HCT116 (cell line): ENCODE measurements around the gene ACP6. TPM values are rescaled to one million over a fixed set of nuclear protein-coding genes. Genes with fewer than 3 reads are reported as not detected.
"Not testable (repeated sequence)": the region's sequence is repeated elsewhere in the genome, so short reads cannot be mapped to it uniquely, and the experiment has no call there.

Source experiments
- ATAC-seq: fragments of 200-7000 bp; cut with Tn5 transposase; 2 replicates; pipeline ENCODE4 v1.9.1; 2020; ENCODE audit warnings: mild to moderate bottlenecking, moderate library complexity
- BruUV-seq: library from RNA; stranded (reverse); fragments of 400-500 nt; replicated peaks from 2 replicates; lab custom pipeline; 2021; lab: Mats Ljungman, UMichigan
- CTCF ChIA-PET: fragments of 300-600 bp; sonication (Branson Sonifier 250); formaldehyde crosslinking; loops from one replicate; lab custom pipeline; 2021; ENCODE audit warnings: antibody characterized with exemption; lab: Charles Lee
- POLR2A ChIA-PET: fragments of 300-600, 350-600 bp; sonication (Branson Sonifier 250); formaldehyde crosslinking; loops from one replicate; lab custom pipeline; 2021; ENCODE audit warnings: antibody characterized with exemption; lab: Charles Lee
- RAD21 ChIA-PET, 2 experiments: fragments of 300-600 bp; sonication (Branson Sonifier 250); formaldehyde crosslinking; loops; one replicate each; lab custom pipeline; 2023; ENCODE audit warnings: low total read pairs in 2 of 2; ENCODE audit not compliant: uncharacterized antibody in 2 of 2, unreplicated experiment in 2 of 2, low non-redundant PET in 1 of 2; lab: Charles Lee
- DNase-seq: peaks from one replicate; pipeline ENCODE4 v3.0.0-alpha.2; 2010; ENCODE audit warnings: low read depth, low spot score
- H2AFZ ChIP-seq: fragments of 200-600 bp; shearing (Covaris generic), sonication (generic); 2 replicates; pipeline ENCODE4 v1.6.1; 2017; ENCODE audit warnings: low read depth, mixed run types, mixed read lengths, antibody characterized with exemption, low read length; ENCODE audit not compliant: poor library complexity, severe bottlenecking
- H3K27ac ChIP-seq: 2 replicates; pipeline ENCODE4 v1.5.1; 2012; ENCODE audit warnings: low read depth, low read length
- H3K27me3 ChIP-seq: fragments of 200-600 bp; sonication (generic); 2 replicates; pipeline ENCODE4 v1.6.1; 2016; ENCODE audit warnings: mixed run types, low read length, mixed read lengths; ENCODE audit not compliant: insufficient read depth
- H3K36me3 ChIP-seq, 2 experiments: fragments of 200-500 bp in 1 of 2; fragments of 200-600 bp in 1 of 2; sonication (Bioruptor generic) in 1 of 2; sonication (generic) in 1 of 2; 2 replicates each; pipeline versions ENCODE4 v1.5.1 to v1.6.1; 2014 to 2016; ENCODE audit warnings: low read length in 2 of 2, inconsistent platforms in 1 of 2, mixed read lengths in 1 of 2, mixed run types in 1 of 2; ENCODE audit not compliant: insufficient read depth in 2 of 2, control insufficient read depth in 1 of 2
- H3K4me1 ChIP-seq, 2 experiments: fragments of 200-600 bp in 1 of 2; sonication (generic) in 1 of 2; 2 replicates each; pipeline versions ENCODE4 v1.5.1 to v1.6.1; 2012 to 2017; ENCODE audit warnings: low read length in 2 of 2, inconsistent platforms in 1 of 2, mild to moderate bottlenecking in 1 of 2, mixed read lengths in 1 of 2, mixed run types in 1 of 2, moderate library complexity in 1 of 2; ENCODE audit not compliant: insufficient read depth in 2 of 2, control insufficient read depth in 1 of 2
- H3K4me2 ChIP-seq: fragments of 200-600 bp; sonication (generic); 2 replicates; pipeline ENCODE4 v1.6.1; 2017; ENCODE audit warnings: mixed run types, low read length, mixed read lengths
- H3K4me3 ChIP-seq, 2 experiments: fragments of 200-600 bp in 1 of 2; sonication (generic) in 1 of 2; replicated peaks in 1 of 2; 2 replicates each; pipeline ENCODE4 v1.5.1; 2011 to 2016; ENCODE audit warnings: low read length in 2 of 2, control low read depth in 1 of 2, low read depth in 1 of 2, mild to moderate bottlenecking in 1 of 2, mixed read lengths in 1 of 2, mixed run types in 1 of 2
- H3K79me2 ChIP-seq: fragments of 200-600 bp; sonication (generic); 2 replicates; pipeline ENCODE4 v1.6.1; 2017; ENCODE audit warnings: mild to moderate bottlenecking, mixed run types, low read length, moderate library complexity, mixed read lengths; ENCODE audit not compliant: insufficient read depth
- H3K9ac ChIP-seq: fragments of 200-600 bp; sonication (generic); 2 replicates; pipeline ENCODE4 v1.6.1; 2016; ENCODE audit warnings: low read length, mixed read lengths
- H3K9me2 ChIP-seq: fragments of 200-600 bp; sonication (generic), shearing (Covaris generic); 2 replicates; pipeline ENCODE4 v1.6.1; 2017; ENCODE audit warnings: mixed run types, mild to moderate bottlenecking, moderate library complexity; ENCODE audit not compliant: insufficient read depth
- H3K9me3 ChIP-seq, 2 experiments: fragments of 200-500 bp in 1 of 2; fragments of 200-600 bp in 1 of 2; sonication (Bioruptor generic) in 1 of 2; sonication (generic) in 1 of 2; 2 replicates each; pipeline ENCODE4 v1.6.1; 2014 to 2017; ENCODE audit warnings: low read length in 2 of 2, mixed read lengths in 2 of 2, inconsistent platforms in 1 of 2, low read depth in 1 of 2, mild to moderate bottlenecking in 1 of 2, mixed run types in 1 of 2, moderate library complexity in 1 of 2; ENCODE audit not compliant: control insufficient read depth in 1 of 2, insufficient read depth in 1 of 2
- H4K20me1 ChIP-seq: fragments of 200-600 bp; sonication (generic), shearing (Covaris generic); 2 replicates; pipeline ENCODE4 v1.6.1; 2017; ENCODE audit warnings: mixed run types, mild to moderate bottlenecking, moderate library complexity; ENCODE audit not compliant: insufficient read depth
- JUND ChIP-seq: IDR thresholded peaks from 2 replicates; pipeline ENCODE4 v1.6.1; 2012
- RAD21 ChIP-seq: IDR thresholded peaks from 2 replicates; pipeline ENCODE4 v1.6.1; 2012; ENCODE audit warnings: low read depth, mild to moderate bottlenecking
- REST ChIP-seq: IDR thresholded peaks from 2 replicates; pipeline ENCODE4 v1.6.1; 2012; ENCODE audit warnings: low read depth
- intact Hi-C: fragments of 100-400 bp; cut with micrococcal nuclease; formaldehyde crosslinking; loops from 2 replicates; pipeline ENCODE4 v1.10.0; 2022
- total RNA-seq: library from RNA; stranded (reverse); gene quantifications from one replicate; pipeline ENCODE4 v1.2.1, GENCODE V29; 2021; ENCODE audit not compliant: unreplicated experiment

ACP6 gene
- total RNA-seq, 1 experiment from 2014 or later, result 26.4 TPM

GRCh38 chr1:147618077-147618569 is 52.2 kb downstream of the ACP6 start:
- Histone ChIP-seq H2AFZ (no peak overlapping the region), H3K4me3 (no peak overlapping the region), H3K36me3 (peaks cover 36 to 45% of the 10 kb centered on the region in 2 experiments), H3K27ac (no peak overlapping the region), H3K9me3 (no peaks in the 10 kb centered on the region), H3K9ac (no peak overlapping the region), H3K4me2 (no peak overlapping the region), H3K9me2 (no peaks in the 10 kb centered on the region), H3K27me3 (no peaks in the 10 kb centered on the region), H3K4me1 (no peaks in the 10 kb centered on the region), H3K79me2 (no peaks in the 10 kb centered on the region), H4K20me1 (no peaks in the 10 kb centered on the region)
- intact Hi-C loops, result no loop called here
- ChIA-PET RAD21 (no interaction called here), POLR2A (no interaction called here), CTCF (no interaction called here)
- BruUV-seq, result no TSS peak
- ATAC-seq (no peak), DNase-seq (no peak)
- TF ChIP-seq JUND (no peak), RAD21 (no peak), REST (no peak)

GRCh38 chr1:147614966-147615365 is 55.4 kb downstream of the ACP6 start:
- H3K4me2 ChIP-seq, H4K20me1 ChIP-seq, ATAC-seq, H3K27ac ChIP-seq, H3K4me3 ChIP-seq, BruUV-seq, DNase-seq, H3K27me3 ChIP-seq, H3K79me2 ChIP-seq, RAD21 ChIA-PET, H2AFZ ChIP-seq, intact Hi-C loops, POLR2A ChIA-PET, H3K9me3 ChIP-seq, CTCF ChIA-PET, H3K9ac ChIP-seq, H3K9me2 ChIP-seq, H3K4me1 ChIP-seq: not testable (repeated sequence)
- peaks cover 39 to 52% of the 10 kb centered on the region in 2 experiments for H3K36me3 ChIP-seq
